Ammon's horn (tissue), 1 donor: ENCODE data around the gene KRT79.

ENCODE experiments used
- DNase-seq: peaks from one replicate; pipeline ENCODE4 v3.0.0-alpha.2; 2016; ENCODE audit warnings: low spot score

KRT79 gene

GRCh38 chr12:52771505-52771904 lies 62.6 kb downstream of the KRT79 start:
- no peak for DNase-seq
